Smooth muscle cell of the brain vasculature (primary cell): ENCODE measurements around the gene EIF4A3.
"Not testable (repeated sequence)": the region's sequence is repeated elsewhere in the genome, so short reads cannot be mapped to it uniquely, and the experiment has no call there.

Experiments used
- DNase-seq: peaks from one replicate; pipeline ENCODE4 v3.0.0-alpha.2; 2012; ENCODE audit warnings: low read depth, low spot score

The EIF4A3 gene

DNA sequence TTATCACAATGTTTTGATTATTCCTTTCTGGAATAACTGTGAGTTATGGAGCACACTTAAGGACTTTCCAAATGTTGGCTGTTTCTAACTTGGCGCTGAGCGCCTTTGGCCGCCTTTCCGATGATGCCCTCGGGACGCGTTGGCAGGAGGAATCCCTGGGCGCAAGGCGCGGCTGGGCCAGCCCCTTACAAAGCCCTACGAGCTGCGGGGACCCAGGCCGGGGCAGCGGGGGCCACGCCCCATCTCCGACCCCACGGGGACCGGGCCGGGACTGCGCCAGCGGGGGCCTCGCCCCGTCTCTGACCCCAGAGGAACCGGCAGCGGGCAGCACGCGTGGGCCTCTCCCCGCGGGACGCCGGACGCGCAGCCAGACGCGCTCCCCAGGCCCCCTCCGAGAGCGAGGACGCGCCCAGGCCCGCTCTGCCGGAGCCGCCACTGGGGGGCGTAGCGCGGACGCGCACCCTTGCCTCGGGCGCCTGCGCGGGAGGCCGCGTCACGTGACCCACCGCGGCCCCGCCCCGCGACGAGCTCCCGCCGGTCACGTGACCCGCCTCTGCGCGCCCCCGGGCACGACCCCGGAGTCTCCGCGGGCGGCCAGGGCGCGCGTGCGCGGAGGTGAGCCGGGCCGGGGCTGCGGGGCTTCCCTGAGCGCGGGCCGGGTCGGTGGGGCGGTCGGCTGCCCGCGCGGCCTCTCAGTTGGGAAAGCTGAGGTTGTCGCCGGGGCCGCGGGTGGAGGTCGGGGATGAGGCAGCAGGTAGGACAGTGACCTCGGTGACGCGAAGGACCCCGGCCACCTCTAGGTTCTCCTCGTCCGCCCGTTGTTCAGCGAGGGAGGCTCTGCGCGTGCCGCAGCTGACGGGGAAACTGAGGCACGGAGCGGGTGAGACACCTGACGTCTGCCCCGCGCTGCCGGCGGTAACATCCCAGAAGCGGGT lies 45.6 kb downstream of the EIF4A3 start, which contains the start of gene GAA:
GAA (plus strand) TSS at position 571 of the 935 bp plus-strand sequence. CDS start 3,006 bp downstream, outside the sequence.
- DNase-seq, result no peak

GRCh38 chr17:80100035-80100323 lies 46.9 kb downstream of the EIF4A3 start:
- no peak for DNase-seq

DNA sequence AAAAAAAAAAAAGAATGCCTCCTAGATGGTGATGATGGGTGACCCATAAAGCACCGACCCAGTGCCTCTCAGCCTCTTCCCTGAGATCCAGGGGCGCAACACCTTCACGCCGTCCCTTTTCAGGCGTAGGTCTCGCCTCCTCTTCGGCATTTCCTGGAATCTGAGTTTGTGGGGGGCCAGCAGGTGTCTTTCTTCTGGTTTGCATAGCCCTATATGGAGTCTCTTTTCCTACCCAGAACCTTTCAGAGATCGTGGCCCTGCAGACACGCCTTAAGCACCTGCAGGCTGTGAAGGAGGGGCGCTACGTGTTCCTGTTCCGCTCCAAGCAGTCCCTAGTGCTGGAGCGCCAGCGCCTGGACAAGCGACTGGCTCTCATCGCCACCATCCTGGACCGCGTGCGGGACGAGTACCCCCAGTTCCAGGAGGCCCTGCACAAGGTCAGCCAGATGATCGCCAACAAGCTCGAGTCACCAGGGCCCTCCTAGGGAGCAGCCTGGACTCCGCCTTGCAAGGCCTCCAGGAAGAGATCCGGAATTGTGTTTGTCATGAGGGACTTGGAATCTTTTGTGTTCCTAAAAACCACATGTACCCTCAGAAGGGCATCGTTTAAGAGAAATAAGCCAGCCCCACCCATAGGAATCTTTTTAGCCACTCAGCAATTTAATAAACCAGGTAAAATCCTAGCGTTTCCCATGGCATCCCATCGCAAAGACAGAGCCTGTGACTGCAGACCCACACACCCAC lies 47.5 kb downstream of the EIF4A3 start:
- DNase-seq, result no peak

- DNase-seq, result no peak
These were observed 48.9 kb downstream of the EIF4A3 start for GRCh38 chr17:80097844-80098691.

DNA sequence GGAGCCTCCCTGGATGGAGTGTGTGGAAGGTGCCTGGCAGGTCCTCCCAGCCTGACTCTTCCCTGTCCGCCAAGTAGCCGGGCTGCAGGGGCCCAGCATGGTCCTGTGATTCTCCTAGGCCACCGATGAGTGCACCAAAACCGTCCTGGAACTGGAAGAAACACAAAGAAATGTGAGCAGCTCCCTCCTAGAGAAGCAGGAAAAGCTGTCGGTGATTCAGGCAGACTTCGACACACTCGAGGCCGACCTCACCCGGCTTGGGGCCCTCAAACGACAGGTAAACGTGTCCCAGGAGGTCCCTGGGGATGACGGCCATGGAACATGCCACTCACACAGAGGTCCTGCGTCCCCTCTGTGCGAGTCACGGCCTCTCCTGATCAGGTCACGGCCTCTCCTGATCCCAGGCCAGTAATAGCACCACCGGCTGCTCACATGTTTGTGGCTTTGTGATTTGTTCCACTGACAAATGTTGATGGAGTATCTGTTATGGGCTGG lies 49.8 kb downstream of the EIF4A3 start:
- DNase-seq, result no peak

DNA sequence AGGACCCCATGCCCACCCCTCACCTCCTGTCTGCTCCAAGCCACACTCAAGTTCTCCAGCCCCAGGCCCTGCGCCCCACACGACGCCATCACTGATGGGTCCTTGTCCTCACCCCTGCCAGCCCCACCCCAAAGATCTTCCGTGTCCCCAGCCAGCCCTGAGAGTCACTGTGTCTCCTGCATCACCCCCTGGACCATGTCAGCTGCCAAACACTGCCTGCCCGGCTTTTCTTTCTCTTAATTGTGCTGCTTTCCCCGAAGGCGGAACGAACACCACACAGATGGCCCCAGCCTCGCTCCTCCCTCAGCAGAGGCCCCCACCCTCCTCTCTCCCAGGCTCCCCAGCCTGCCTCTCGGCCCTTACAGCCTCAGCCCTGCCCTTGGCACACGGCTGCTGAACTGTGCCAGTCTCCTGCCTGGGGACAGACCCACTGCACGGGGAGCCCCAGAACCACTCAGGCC lies 50.3 kb downstream of the EIF4A3 start:
- no peak for DNase-seq

- DNase-seq, result no peak
These were observed 51.0 kb downstream of the EIF4A3 start for GRCh38 chr17:80095844-80096475.

GRCh38 chr17:80095038-80095843 lies 51.7 kb downstream of the EIF4A3 start:
- DNase-seq, result no peak

- DNase-seq, result no peak
These were observed 54.0 kb downstream of the EIF4A3 start for GRCh38 chr17:80092959-80093358.

GRCh38 chr17:80091376-80091775 lies 55.6 kb downstream of the EIF4A3 start:
- DNase-seq, result no peak

- not testable (repeated sequence) for DNase-seq
These were observed 56.8 kb downstream of the EIF4A3 start for GRCh38 chr17:80090164-80090563.

DNA sequence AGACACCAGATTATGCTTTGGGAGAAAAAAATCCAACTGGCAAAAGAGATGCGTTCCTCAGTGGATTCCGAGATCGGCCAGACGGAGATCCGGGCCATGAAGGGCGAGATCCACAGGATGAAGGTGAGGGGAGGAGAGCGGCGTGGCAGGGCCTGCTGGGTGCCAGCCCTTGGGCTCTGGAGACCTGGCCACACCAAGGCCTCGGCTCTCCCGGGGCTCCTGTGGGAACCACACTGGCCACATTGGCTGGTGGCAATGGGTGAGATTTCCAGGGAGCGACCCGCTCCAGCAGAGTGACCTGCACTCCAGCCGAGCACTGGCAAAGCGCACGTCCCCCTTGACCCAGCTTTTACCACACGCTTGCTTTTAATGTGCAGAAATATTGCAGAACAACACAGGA lies 57.2 kb downstream of the EIF4A3 start:
- DNase-seq, result no peak

- DNase-seq, result no peak
These were observed 59.3 kb downstream of the EIF4A3 start for GRCh38 chr17:80087346-80088265.

- no peak for DNase-seq
These were observed 60.3 kb downstream of the EIF4A3 start for GRCh38 chr17:80086616-80087015.

DNA sequence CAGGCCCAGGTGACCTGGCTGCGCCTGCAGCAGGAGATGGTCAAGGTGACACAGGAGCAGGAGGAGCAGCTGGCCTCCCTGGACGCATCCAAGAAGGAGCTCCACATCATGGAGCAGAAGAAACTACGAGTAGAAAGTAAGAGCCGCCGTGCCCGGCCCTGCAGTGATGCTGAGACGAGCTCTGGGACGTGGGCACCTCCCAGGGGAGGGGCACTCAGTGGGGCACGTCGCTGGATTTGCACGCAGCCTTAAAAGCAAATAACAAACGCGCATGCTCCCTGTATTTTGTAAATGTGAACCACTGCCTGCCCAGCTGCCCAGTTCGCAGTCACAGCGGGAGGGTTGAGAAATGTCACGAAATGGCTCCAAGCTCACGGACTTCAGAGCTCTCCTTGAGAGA lies 60.8 kb downstream of the EIF4A3 start:
- DNase-seq, result no peak

GRCh38 chr17:80084773-80085172 lies 62.2 kb downstream of the EIF4A3 start:
- DNase-seq, result no peak
